ENCODE measurements around the gene DNAH11. TPM values are rescaled to one million over a fixed set of nuclear protein-coding genes. Genes with fewer than 3 reads are reported as not detected.
A peak's percentile ranks its signal among the peaks of the same experiment; 100 is the strongest.
"Not testable (repeated sequence)": the region's sequence is repeated elsewhere in the genome, so short reads cannot be mapped to it uniquely, and the experiment has no call there.

Gene DNAH11
- 1.0 and 1.1 TPM in 2 replicates for total RNA-seq (2014; rRNA removed; shearing (Covaris generic))

- H3K36me3 ChIP-seq: no peaks in the 10 kb centered on the region
- peak; percentile 59 to 73 for DNase-seq
- H3K27me3 ChIP-seq: peaks cover 24% of the 10 kb centered on the region
- H3K4me1 ChIP-seq: no peaks in the 10 kb centered on the region
- H3K27ac ChIP-seq: no peak within 1 kb of the TSS
- peak within 1 kb of the TSS; percentile 53 for H3K4me3 ChIP-seq
- H3K9me3 ChIP-seq (replicated peaks): no peaks in the 10 kb centered on the region; the same call in 1 of the 2 replicates
Observed at GRCh38 chr7:21542891-21543527, at the start of gene DNAH11. TSS of gene DNAH11 (plus strand) at chr7:21543039. CDS start at chr7:21543246, 207 bp downstream.

- DNase-seq: no peak
- Histone ChIP-seq H3K36me3 (peaks cover 28% of the 10 kb centered on the region), H3K4me1 (no peaks in the 10 kb centered on the region), H3K27me3 (no peaks in the 10 kb centered on the region), H3K9me3 (replicated peaks) (peaks cover 22% of the 10 kb centered on the region), H3K4me3 (no peak overlapping the region), H3K27ac (no peak overlapping the region)
Observed at GRCh38 chr7:21495731-21496130, 47.1 kb upstream of the DNAH11 start.

- peaks cover 19% of the 10 kb centered on the region for H3K36me3 ChIP-seq
- DNase-seq: no peak
- H3K9me3 ChIP-seq (replicated peaks): peaks cover 22% of the 10 kb centered on the region
- H3K4me1 ChIP-seq: no peaks in the 10 kb centered on the region
- no peaks in the 10 kb centered on the region for H3K27me3 ChIP-seq
- no peak overlapping the region for H3K4me3 ChIP-seq
- H3K27ac ChIP-seq: no peak overlapping the region
Observed at GRCh38 chr7:21497072-21497471, 45.8 kb upstream of the DNAH11 start.

GRCh38 chr7:21500117-21500832, 42.6 kb upstream of the DNAH11 start:
- H3K27ac ChIP-seq: no peak overlapping the region
- no peak for DNase-seq
- peaks cover 5% of the 10 kb centered on the region; the same call in 1 of the 2 replicates for H3K36me3 ChIP-seq
- H3K4me3 ChIP-seq: no peak overlapping the region
- peaks cover 6% of the 10 kb centered on the region for H3K9me3 ChIP-seq (replicated peaks)
- no peaks in the 10 kb centered on the region for H3K27me3 ChIP-seq
- H3K4me1 ChIP-seq: no peaks in the 10 kb centered on the region

- no peak for DNase-seq
- H3K4me1 ChIP-seq: no peaks in the 10 kb centered on the region
- no peaks in the 10 kb centered on the region for H3K27me3 ChIP-seq
- H3K36me3 ChIP-seq: peaks cover 7% of the 10 kb centered on the region
- H3K9me3 ChIP-seq (replicated peaks): no peaks in the 10 kb centered on the region
- H3K4me3 ChIP-seq: no peak overlapping the region
- no peak overlapping the region for H3K27ac ChIP-seq
Observed at GRCh38 chr7:21504021-21504420, 38.8 kb upstream of the DNAH11 start.

- Histone ChIP-seq H3K27me3 (no peaks in the 10 kb centered on the region), H3K4me3 (no peak overlapping the region), H3K27ac (no peak overlapping the region), H3K9me3 (replicated peaks) (no peaks in the 10 kb centered on the region), H3K4me1 (no peaks in the 10 kb centered on the region), H3K36me3 (peaks cover 19% of the 10 kb centered on the region)
- DNase-seq: peak; percentile 12 to 61
Observed at GRCh38 chr7:21507627-21508343, 35.1 kb upstream of the DNAH11 start.

- Histone ChIP-seq H3K27me3 (no peaks in the 10 kb centered on the region), H3K4me3 (no peak overlapping the region), H3K4me1 (no peaks in the 10 kb centered on the region), H3K27ac (no peak overlapping the region), H3K36me3 (peaks cover 17% of the 10 kb centered on the region), H3K9me3 (replicated peaks) (no peaks in the 10 kb centered on the region)
- DNase-seq: no peak
Observed at GRCh38 chr7:21508538-21508937, 34.3 kb upstream of the DNAH11 start.

- no peaks in the 10 kb centered on the region for H3K4me1 ChIP-seq
- no peak overlapping the region for H3K4me3 ChIP-seq
- H3K36me3 ChIP-seq: peaks cover 15% of the 10 kb centered on the region
- no peak for DNase-seq
- H3K9me3 ChIP-seq (replicated peaks): no peaks in the 10 kb centered on the region
- no peak overlapping the region for H3K27ac ChIP-seq
- H3K27me3 ChIP-seq: no peaks in the 10 kb centered on the region
Observed at GRCh38 chr7:21514062-21514461, 28.8 kb upstream of the DNAH11 start.

- Histone ChIP-seq H3K4me3 (no peak overlapping the region), H3K27ac (no peak overlapping the region)
- DNase-seq: no peak
Observed at GRCh38 chr7:21524680-21525079, 18.2 kb upstream of the DNAH11 start.

GRCh38 chr7:21526007-21526406, 16.8 kb upstream of the DNAH11 start:
- no peaks in the 10 kb centered on the region for H3K27me3 ChIP-seq
- DNase-seq: peak in 1 of 2 experiments; percentile 41
- 0 out of 2 replicates have a peak, but pooled peaks cover under 1% of the 10 kb centered on the region for H3K9me3 ChIP-seq (replicated peaks)
- no peaks in the 10 kb centered on the region for H3K36me3 ChIP-seq
- no peak overlapping the region for H3K4me3 ChIP-seq
- no peaks in the 10 kb centered on the region for H3K4me1 ChIP-seq
- H3K27ac ChIP-seq: no peak overlapping the region

More at GRCh38 chr7:21524680-21525079, 18.2 kb upstream of the DNAH11 start:
- H3K27me3 ChIP-seq: no peaks in the 10 kb centered on the region
- H3K9me3 ChIP-seq (replicated peaks): no peaks in the 10 kb centered on the region
- H3K36me3 ChIP-seq: no peaks in the 10 kb centered on the region
- no peaks in the 10 kb centered on the region for H3K4me1 ChIP-seq

GRCh38 chr7:21526448-21526847, 16.4 kb upstream of the DNAH11 start:
- Histone ChIP-seq H3K9me3 (replicated peaks) (0 out of 2 replicates have a peak, but pooled peaks cover 4% of the 10 kb centered on the region), H3K4me1 (no peaks in the 10 kb centered on the region), H3K4me3 (no peak overlapping the region), H3K36me3 (no peaks in the 10 kb centered on the region), H3K27ac (no peak overlapping the region), H3K27me3 (no peaks in the 10 kb centered on the region)
- DNase-seq: no peak

GRCh38 chr7:21532485-21532884, 10.4 kb upstream of the DNAH11 start:
- not testable (repeated sequence) for H3K9me3 ChIP-seq (replicated peaks); H3K36me3 ChIP-seq; H3K4me3 ChIP-seq; H3K4me1 ChIP-seq; DNase-seq; H3K27ac ChIP-seq; H3K27me3 ChIP-seq

- not testable (repeated sequence) for H3K9me3 ChIP-seq (replicated peaks); H3K4me1 ChIP-seq; H3K4me3 ChIP-seq; H3K27me3 ChIP-seq; H3K27ac ChIP-seq; DNase-seq; H3K36me3 ChIP-seq
Observed at GRCh38 chr7:21533646-21534045, 9.2 kb upstream of the DNAH11 start.

- not testable (repeated sequence) for H3K27ac ChIP-seq; H3K4me3 ChIP-seq; H3K36me3 ChIP-seq; DNase-seq; H3K9me3 ChIP-seq (replicated peaks); H3K4me1 ChIP-seq; H3K27me3 ChIP-seq
Observed at GRCh38 chr7:21536445-21537118, 6.3 kb upstream of the DNAH11 start.

All from SJCRH30 (cell line).